HFFc6 (cell line): ENCODE results near the gene ANKH. TPM values are rescaled to one million over a fixed set of nuclear protein-coding genes. Genes with fewer than 3 reads are reported as not detected.

Experiments used
- DNase-seq: peaks from one replicate; pipeline ENCODE4 v3.0.0-alpha.2; 2018
- H3K27ac Mint-ChIP-seq: 2 replicates; pipeline ENCODE4 v1.8.0; 2020; ENCODE audit warnings: mild to moderate bottlenecking, mixed read lengths
- H3K27me3 Mint-ChIP-seq: 2 replicates; pipeline ENCODE4 v1.8.0; 2021; ENCODE audit warnings: mild to moderate bottlenecking, moderate library complexity, mixed read lengths; ENCODE audit not compliant: insufficient read depth
- H3K36me3 Mint-ChIP-seq: 2 replicates; pipeline ENCODE4 v1.8.0; 2021; ENCODE audit warnings: low read depth, mixed read lengths
- H3K4me1 Mint-ChIP-seq: 2 replicates; pipeline ENCODE4 v1.8.0; 2020; ENCODE audit warnings: low read depth, mixed read lengths
- H3K4me3 Mint-ChIP-seq: 2 replicates; pipeline ENCODE4 v1.8.0; 2020; ENCODE audit warnings: mild to moderate bottlenecking, moderate library complexity, mixed read lengths
- H3K9me3 Mint-ChIP-seq: 2 replicates; pipeline ENCODE4 v1.8.0; 2020; ENCODE audit warnings: mild to moderate bottlenecking, mixed read lengths
- CTCF ChIP-seq: fragments of 200-600 bp; sonication (generic); IDR thresholded peaks from 2 replicates; pipeline ENCODE4 v1.5.0; 2021; ENCODE audit warnings: antibody characterized with exemption, mild to moderate bottlenecking
- total RNA-seq, 6 experiments: library from RNA; stranded (reverse); fragmentation: NEBNext Ultra II Directional; extraction: Animal tissue kit (Norgen Biotek cat#: 25700); gene quantifications; 2 replicates in 1 of 6; 3 replicates in 5 of 6; pipeline ENCODE4 v1.2.3, GENCODE V29; 2021

ANKH gene
- total RNA-seq, 6 experiments from 2014 or later = 32.5 to 35.7 (median 33.0) TPM

GRCh38 chr5:14759744-14760547 is 111.6 kb downstream of the ANKH start:
- DNase-seq = no peak
- no peaks in the 10 kb centered on the region for H3K36me3 Mint-ChIP-seq
- H3K27ac Mint-ChIP-seq = no peak overlapping the region
- H3K27me3 Mint-ChIP-seq = peaks cover 1% of the 10 kb centered on the region; the same call in 1 of the 2 replicates
- H3K9me3 Mint-ChIP-seq = no peaks in the 10 kb centered on the region
- no peaks in the 10 kb centered on the region for H3K4me1 Mint-ChIP-seq
- TF ChIP-seq CTCF = no peak
- H3K4me3 Mint-ChIP-seq = no peak overlapping the region

- no peak for TF ChIP-seq CTCF
- H3K9me3 Mint-ChIP-seq = no peaks in the 10 kb centered on the region
- no peak overlapping the region for H3K27ac Mint-ChIP-seq
- no peaks in the 10 kb centered on the region for H3K36me3 Mint-ChIP-seq
- H3K4me3 Mint-ChIP-seq = no peak overlapping the region
- H3K4me1 Mint-ChIP-seq = no peaks in the 10 kb centered on the region
- peaks cover 1% of the 10 kb centered on the region; the same call in 1 of the 2 replicates for H3K27me3 Mint-ChIP-seq
- DNase-seq = no peak
Observed at GRCh38 chr5:14757850-14758249, 113.7 kb downstream of the ANKH start.

GRCh38 chr5:14756478-14756877 is 115.1 kb downstream of the ANKH start:
- no peak overlapping the region for H3K27ac Mint-ChIP-seq
- no peaks in the 10 kb centered on the region for H3K27me3 Mint-ChIP-seq
- TF ChIP-seq CTCF = no peak
- H3K4me1 Mint-ChIP-seq = no peaks in the 10 kb centered on the region
- DNase-seq = no peak
- H3K36me3 Mint-ChIP-seq = no peaks in the 10 kb centered on the region
- no peak overlapping the region for H3K4me3 Mint-ChIP-seq
- no peaks in the 10 kb centered on the region for H3K9me3 Mint-ChIP-seq

GRCh38 chr5:14753947-14754346 is 117.6 kb downstream of the ANKH start:
- no peak overlapping the region for H3K4me3 Mint-ChIP-seq
- H3K4me1 Mint-ChIP-seq = peaks cover 16% of the 10 kb centered on the region
- no peaks in the 10 kb centered on the region for H3K9me3 Mint-ChIP-seq
- no peak overlapping the region for H3K27ac Mint-ChIP-seq
- no peaks in the 10 kb centered on the region for H3K27me3 Mint-ChIP-seq
- no peak for DNase-seq
- no peak for TF ChIP-seq CTCF
- no peaks in the 10 kb centered on the region; the same call in 1 of the 2 replicates for H3K36me3 Mint-ChIP-seq

GRCh38 chr5:14753292-14753691 is 118.3 kb downstream of the ANKH start:
- TF ChIP-seq CTCF = no peak
- H3K4me1 Mint-ChIP-seq = peaks cover 16% of the 10 kb centered on the region

More at GRCh38 chr5:14753292-14753691, 118.3 kb downstream of the ANKH start:
- DNase-seq = no peak
- H3K27ac Mint-ChIP-seq = no peak overlapping the region
- no peak overlapping the region for H3K4me3 Mint-ChIP-seq
- no peaks in the 10 kb centered on the region for H3K9me3 Mint-ChIP-seq
- H3K36me3 Mint-ChIP-seq = no peaks in the 10 kb centered on the region; the same call in 1 of the 2 replicates
- H3K27me3 Mint-ChIP-seq = no peaks in the 10 kb centered on the region
